Uterus (tissue), 2 donors: Measurements from ENCODE around the gene SDCCAG8.

Experiments used
- CTCF ChIP-seq, 4 experiments: fragments of 200-600 bp in 2 of 4; fragments of 450-650 bp in 2 of 4; sonication (generic) in 2 of 4; IDR thresholded peaks; one replicate each; pipeline ENCODE4 v1.5.1; 2016 to 2019; ENCODE audit warnings: antibody characterized with exemption in 4 of 4, mild to moderate bottlenecking in 2 of 4, moderate library complexity in 1 of 4
- POLR2A ChIP-seq, 2 donors: fragments of 450-650 bp; IDR thresholded peaks; one replicate each; pipeline ENCODE4 v1.6.1; 2016; ENCODE audit warnings: antibody characterized with exemption in 2 of 2, mild to moderate bottlenecking in 1 of 2, moderate library complexity in 1 of 2

GRCh38 chr1:243493156-243494129, 237.6 kb downstream of the SDCCAG8 start:
- no peak for TF ChIP-seq POLR2A (IDR thresholded peaks at IDR 0.05)
- TF ChIP-seq CTCF (IDR thresholded peaks at IDR 0.05): no peak
